WTC11 (cell line): ENCODE results near the gene WDR27. TPM values are rescaled to one million over a fixed set of nuclear protein-coding genes. Genes with fewer than 3 reads are reported as not detected.

Experiments
- ATAC-seq: fragments of 200-7000 bp; cut with Tn5 transposase; 2 replicates; pipeline ENCODE4 v1.10.0; 2021; ENCODE audit warnings: mild to moderate bottlenecking, moderate library complexity
- CTCF ChIA-PET: fragments of 300-600 bp; sonication (Branson Sonifier 250); formaldehyde crosslinking; loops from one replicate; lab custom pipeline; 2021; ENCODE audit warnings: antibody characterized with exemption; lab: Charles Lee
- POLR2A ChIA-PET: fragments of 350-600 bp; sonication (Branson Sonifier 250); formaldehyde crosslinking; loops from one replicate; lab custom pipeline; 2021; ENCODE audit warnings: antibody characterized with exemption; lab: Charles Lee
- DNase-seq: peaks from one replicate; pipeline ENCODE4 v3.0.0; 2021; ENCODE audit warnings: low spot score
- H3K27ac Mint-ChIP-seq: 2 replicates; pipeline ENCODE4 v1.8.0; 2021; ENCODE audit warnings: mixed read lengths
- H3K27me3 Mint-ChIP-seq: 2 replicates; pipeline ENCODE4 v1.8.0; 2021; ENCODE audit warnings: low read depth, mild to moderate bottlenecking, moderate library complexity, mixed read lengths
- H3K36me3 Mint-ChIP-seq: 2 replicates; pipeline ENCODE4 v1.8.0; 2021; ENCODE audit warnings: mixed read lengths
- H3K4me1 Mint-ChIP-seq: 2 replicates; pipeline ENCODE4 v1.8.0; 2022; ENCODE audit warnings: mixed read lengths
- H3K4me3 Mint-ChIP-seq: 2 replicates; pipeline ENCODE4 v1.8.0; 2021; ENCODE audit warnings: mild to moderate bottlenecking, moderate library complexity, mixed read lengths
- H3K9me3 Mint-ChIP-seq: 2 replicates; pipeline ENCODE4 v1.8.0; 2021; ENCODE audit warnings: mixed read lengths
- CREB1 ChIP-seq: sonication (generic); formaldehyde crosslinking; IDR thresholded peaks from 2 replicates; pipeline ENCODE4 v1.8.0; 2023; ENCODE audit warnings: mild to moderate bottlenecking, missing genetic modification reagents
- E2F5 ChIP-seq: sonication (generic); formaldehyde crosslinking; IDR thresholded peaks from 2 replicates; pipeline ENCODE4 v1.8.1; 2022; ENCODE audit warnings: mild to moderate bottlenecking, moderate library complexity, missing genetic modification reagents
- ESRRA ChIP-seq: sonication (generic); formaldehyde crosslinking; IDR thresholded peaks from 2 replicates; pipeline ENCODE4 v1.8.1; 2022; ENCODE audit warnings: mild to moderate bottlenecking, missing genetic modification reagents, borderline replicate concordance
- HMGXB4 ChIP-seq: sonication (generic); formaldehyde crosslinking; IDR thresholded peaks from 2 replicates; pipeline ENCODE4 v1.8.1; 2023; ENCODE audit warnings: mild to moderate bottlenecking, moderate library complexity, missing genetic modification reagents
- IRF2 ChIP-seq: sonication (generic); formaldehyde crosslinking; IDR thresholded peaks from 2 replicates; pipeline ENCODE4 v1.8.0; 2022; ENCODE audit warnings: low read depth, missing genetic modification reagents, borderline replicate concordance
- MLX ChIP-seq: sonication (generic); formaldehyde crosslinking; IDR thresholded peaks from 2 replicates; pipeline ENCODE4 v1.8.1; 2023; ENCODE audit warnings: mild to moderate bottlenecking, missing genetic modification reagents, moderate library complexity
- NFE2L1 ChIP-seq: sonication (generic); formaldehyde crosslinking; IDR thresholded peaks from 2 replicates; pipeline ENCODE4 v1.8.1; 2023; ENCODE audit warnings: missing genetic modification reagents
- TEAD1 ChIP-seq: sonication (generic); formaldehyde crosslinking; IDR thresholded peaks from 2 replicates; pipeline ENCODE4 v1.8.0; 2022; ENCODE audit warnings: mild to moderate bottlenecking, missing genetic modification reagents
- TEAD4 ChIP-seq: sonication (generic); formaldehyde crosslinking; IDR thresholded peaks from 2 replicates; pipeline ENCODE4 v1.8.0; 2022; ENCODE audit warnings: mild to moderate bottlenecking, missing genetic modification reagents
- USF2 ChIP-seq: sonication (generic); formaldehyde crosslinking; IDR thresholded peaks from 2 replicates; pipeline ENCODE4 v1.8.1; 2023; ENCODE audit warnings: mild to moderate bottlenecking, missing genetic modification reagents, moderate library complexity
- ZNF138 ChIP-seq: sonication (generic); formaldehyde crosslinking; conservative IDR thresholded peaks from 2 replicates; pipeline ENCODE4 v1.8.1; 2022; ENCODE audit warnings: mild to moderate bottlenecking, moderate library complexity, missing genetic modification reagents
- ZNF423 ChIP-seq: fragments of 250-450 bp; sonication (Bioruptor Pico); IDR thresholded peaks from 2 replicates; pipeline ENCODE4 v2.1.2; 2022; ENCODE audit warnings: mild to moderate bottlenecking, moderate library complexity
- total RNA-seq: library from RNA; stranded (reverse); gene quantifications from 3 replicates; pipeline ENCODE4 v1.2.3, GENCODE V29; 2021
- TF ChIP-seq, protein P1 (sequence below): fragments of 250-450 bp; sonication (Bioruptor Pico); IDR thresholded peaks from 2 replicates; pipeline ENCODE4 v1.9.0; 2021; ENCODE audit warnings: mild to moderate bottlenecking, borderline replicate concordance
- TF ChIP-seq, protein P2 (sequence below): fragments of 250-450 bp; sonication (Bioruptor Pico); conservative IDR thresholded peaks from 2 replicates; pipeline ENCODE4 v1.9.0; 2021; ENCODE audit warnings: mild to moderate bottlenecking
- TF ChIP-seq, protein P3 (sequence below): sonication (generic); formaldehyde crosslinking; IDR thresholded peaks from 2 replicates; pipeline ENCODE4 v1.8.1; 2022; ENCODE audit warnings: low read depth, missing genetic modification reagents, borderline replicate concordance
- TF ChIP-seq, protein P4 (sequence below): sonication (generic); formaldehyde crosslinking; IDR thresholded peaks from 2 replicates; pipeline ENCODE4 v1.8.1; 2023; ENCODE audit warnings: mild to moderate bottlenecking, missing genetic modification reagents

WDR27 gene
- total RNA-seq, 1 experiment from 2014 or later: 126 TPM

GRCh38 chr6:169729961-169730360 is 28.1 kb upstream of the WDR27 start (continued):
- TF ChIP-seq HMGXB4 (CRISPR knock-in tag): no peak
- TF ChIP-seq ZNF423 (CRISPR knock-in tag): no peak
- TF ChIP-seq IRF2 (CRISPR knock-in tag): no peak
- no peak for TF ChIP-seq TEAD1
- no peak for TF ChIP-seq ZNF138 (CRISPR knock-in tag)
- TF ChIP-seq NFE2L1 (CRISPR knock-in tag): no peak
- no peak for TF ChIP-seq CREB1 (CRISPR knock-in tag)
- TF ChIP-seq, protein P1, sequence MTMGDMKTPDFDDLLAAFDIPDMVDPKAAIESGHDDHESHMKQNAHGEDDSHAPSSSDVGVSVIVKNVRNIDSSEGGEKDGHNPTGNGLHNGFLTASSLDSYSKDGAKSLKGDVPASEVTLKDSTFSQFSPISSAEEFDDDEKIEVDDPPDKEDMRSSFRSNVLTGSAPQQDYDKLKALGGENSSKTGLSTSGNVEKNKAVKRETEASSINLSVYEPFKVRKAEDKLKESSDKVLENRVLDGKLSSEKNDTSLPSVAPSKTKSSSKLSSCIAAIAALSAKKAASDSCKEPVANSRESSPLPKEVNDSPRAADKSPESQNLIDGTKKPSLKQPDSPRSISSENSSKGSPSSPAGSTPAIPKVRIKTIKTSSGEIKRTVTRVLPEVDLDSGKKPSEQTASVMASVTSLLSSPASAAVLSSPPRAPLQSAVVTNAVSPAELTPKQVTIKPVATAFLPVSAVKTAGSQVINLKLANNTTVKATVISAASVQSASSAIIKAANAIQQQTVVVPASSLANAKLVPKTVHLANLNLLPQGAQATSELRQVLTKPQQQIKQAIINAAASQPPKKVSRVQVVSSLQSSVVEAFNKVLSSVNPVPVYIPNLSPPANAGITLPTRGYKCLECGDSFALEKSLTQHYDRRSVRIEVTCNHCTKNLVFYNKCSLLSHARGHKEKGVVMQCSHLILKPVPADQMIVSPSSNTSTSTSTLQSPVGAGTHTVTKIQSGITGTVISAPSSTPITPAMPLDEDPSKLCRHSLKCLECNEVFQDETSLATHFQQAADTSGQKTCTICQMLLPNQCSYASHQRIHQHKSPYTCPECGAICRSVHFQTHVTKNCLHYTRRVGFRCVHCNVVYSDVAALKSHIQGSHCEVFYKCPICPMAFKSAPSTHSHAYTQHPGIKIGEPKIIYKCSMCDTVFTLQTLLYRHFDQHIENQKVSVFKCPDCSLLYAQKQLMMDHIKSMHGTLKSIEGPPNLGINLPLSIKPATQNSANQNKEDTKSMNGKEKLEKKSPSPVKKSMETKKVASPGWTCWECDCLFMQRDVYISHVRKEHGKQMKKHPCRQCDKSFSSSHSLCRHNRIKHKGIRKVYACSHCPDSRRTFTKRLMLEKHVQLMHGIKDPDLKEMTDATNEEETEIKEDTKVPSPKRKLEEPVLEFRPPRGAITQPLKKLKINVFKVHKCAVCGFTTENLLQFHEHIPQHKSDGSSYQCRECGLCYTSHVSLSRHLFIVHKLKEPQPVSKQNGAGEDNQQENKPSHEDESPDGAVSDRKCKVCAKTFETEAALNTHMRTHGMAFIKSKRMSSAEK (CRISPR knock-in tag): no peak
- no peak for TF ChIP-seq TEAD4 (CRISPR knock-in tag)
- no peak for TF ChIP-seq USF2

GRCh38 chr6:169726963-169727362 is 25.1 kb upstream of the WDR27 start:
- Mint-ChIP-seq H3K9me3 (no peaks in the 10 kb centered on the region), H3K4me3 (no peak overlapping the region), H3K4me1 (peaks cover 29% of the 10 kb centered on the region), H3K27me3 (peaks cover 8% of the 10 kb centered on the region), H3K27ac (no peak overlapping the region), H3K36me3 (no peaks in the 10 kb centered on the region)
- CTCF ChIA-PET: no interaction called here
- no peak for DNase-seq
- no peak for ATAC-seq
- POLR2A ChIA-PET: no interaction called here
- TF ChIP-seq, protein P2, sequence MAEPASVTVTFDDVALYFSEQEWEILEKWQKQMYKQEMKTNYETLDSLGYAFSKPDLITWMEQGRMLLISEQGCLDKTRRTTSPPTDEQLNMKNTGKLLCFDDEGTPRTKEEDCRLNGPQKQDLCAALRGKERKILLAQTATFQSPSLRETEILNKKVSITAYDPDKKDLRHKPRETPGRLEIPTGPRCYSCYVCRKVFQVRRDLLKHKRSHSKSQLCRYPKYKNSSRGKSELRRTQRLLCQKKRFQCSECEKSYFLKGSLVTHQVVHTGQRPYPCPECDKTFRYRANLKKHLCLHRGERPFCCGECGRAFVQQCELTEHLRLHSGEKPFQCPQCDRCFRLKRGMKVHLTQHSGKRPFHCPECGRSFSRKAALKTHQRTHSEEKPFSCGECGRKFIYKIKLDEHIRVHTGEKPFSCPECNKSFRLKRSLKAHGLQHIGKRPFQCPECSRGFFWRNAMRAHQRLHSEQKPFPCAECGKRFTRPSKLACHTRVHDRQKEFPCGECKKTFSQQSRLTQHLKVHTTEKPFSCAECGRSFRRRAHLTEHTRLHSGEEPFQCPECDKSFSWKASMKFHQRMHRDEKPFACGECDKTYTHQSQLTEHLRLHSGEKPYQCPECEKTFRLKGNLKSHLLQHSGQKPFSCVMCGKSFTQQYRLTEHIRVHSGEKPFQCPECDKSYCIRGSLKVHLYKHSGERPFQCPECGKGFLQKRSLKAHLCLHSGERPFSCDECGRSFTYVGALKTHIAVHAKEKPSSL (CRISPR knock-in tag): no peak
- TF ChIP-seq, protein P3, sequence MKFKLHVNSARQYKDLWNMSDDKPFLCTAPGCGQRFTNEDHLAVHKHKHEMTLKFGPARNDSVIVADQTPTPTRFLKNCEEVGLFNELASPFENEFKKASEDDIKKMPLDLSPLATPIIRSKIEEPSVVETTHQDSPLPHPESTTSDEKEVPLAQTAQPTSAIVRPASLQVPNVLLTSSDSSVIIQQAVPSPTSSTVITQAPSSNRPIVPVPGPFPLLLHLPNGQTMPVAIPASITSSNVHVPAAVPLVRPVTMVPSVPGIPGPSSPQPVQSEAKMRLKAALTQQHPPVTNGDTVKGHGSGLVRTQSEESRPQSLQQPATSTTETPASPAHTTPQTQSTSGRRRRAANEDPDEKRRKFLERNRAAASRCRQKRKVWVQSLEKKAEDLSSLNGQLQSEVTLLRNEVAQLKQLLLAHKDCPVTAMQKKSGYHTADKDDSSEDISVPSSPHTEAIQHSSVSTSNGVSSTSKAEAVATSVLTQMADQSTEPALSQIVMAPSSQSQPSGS (CRISPR knock-in tag): no peak
- TF ChIP-seq, protein P4, sequence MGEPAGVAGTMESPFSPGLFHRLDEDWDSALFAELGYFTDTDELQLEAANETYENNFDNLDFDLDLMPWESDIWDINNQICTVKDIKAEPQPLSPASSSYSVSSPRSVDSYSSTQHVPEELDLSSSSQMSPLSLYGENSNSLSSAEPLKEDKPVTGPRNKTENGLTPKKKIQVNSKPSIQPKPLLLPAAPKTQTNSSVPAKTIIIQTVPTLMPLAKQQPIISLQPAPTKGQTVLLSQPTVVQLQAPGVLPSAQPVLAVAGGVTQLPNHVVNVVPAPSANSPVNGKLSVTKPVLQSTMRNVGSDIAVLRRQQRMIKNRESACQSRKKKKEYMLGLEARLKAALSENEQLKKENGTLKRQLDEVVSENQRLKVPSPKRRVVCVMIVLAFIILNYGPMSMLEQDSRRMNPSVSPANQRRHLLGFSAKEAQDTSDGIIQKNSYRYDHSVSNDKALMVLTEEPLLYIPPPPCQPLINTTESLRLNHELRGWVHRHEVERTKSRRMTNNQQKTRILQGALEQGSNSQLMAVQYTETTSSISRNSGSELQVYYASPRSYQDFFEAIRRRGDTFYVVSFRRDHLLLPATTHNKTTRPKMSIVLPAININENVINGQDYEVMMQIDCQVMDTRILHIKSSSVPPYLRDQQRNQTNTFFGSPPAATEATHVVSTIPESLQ (CRISPR knock-in tag): no peak
- TF ChIP-seq ESRRA (CRISPR knock-in tag) (no peak), E2F5 (no peak), MLX (CRISPR knock-in tag) (no peak)
